AG10803 (cell line): Measurements from ENCODE around the gene GCKR.

Experiments
- DNase-seq: peaks from one replicate; pipeline ENCODE4 v3.0.0; 2010; ENCODE audit warnings: low read depth
- H3K4me3 ChIP-seq: 2 replicates; pipeline ENCODE4 v1.5.1; 2011; ENCODE audit warnings: mild to moderate bottlenecking, low read length, control low read depth
- CTCF ChIP-seq: conservative IDR thresholded peaks from 2 replicates; pipeline ENCODE4 v1.5.1; 2011; ENCODE audit warnings: mild to moderate bottlenecking, low read length, control low read depth, inconsistent platforms

The GCKR gene, protein sequence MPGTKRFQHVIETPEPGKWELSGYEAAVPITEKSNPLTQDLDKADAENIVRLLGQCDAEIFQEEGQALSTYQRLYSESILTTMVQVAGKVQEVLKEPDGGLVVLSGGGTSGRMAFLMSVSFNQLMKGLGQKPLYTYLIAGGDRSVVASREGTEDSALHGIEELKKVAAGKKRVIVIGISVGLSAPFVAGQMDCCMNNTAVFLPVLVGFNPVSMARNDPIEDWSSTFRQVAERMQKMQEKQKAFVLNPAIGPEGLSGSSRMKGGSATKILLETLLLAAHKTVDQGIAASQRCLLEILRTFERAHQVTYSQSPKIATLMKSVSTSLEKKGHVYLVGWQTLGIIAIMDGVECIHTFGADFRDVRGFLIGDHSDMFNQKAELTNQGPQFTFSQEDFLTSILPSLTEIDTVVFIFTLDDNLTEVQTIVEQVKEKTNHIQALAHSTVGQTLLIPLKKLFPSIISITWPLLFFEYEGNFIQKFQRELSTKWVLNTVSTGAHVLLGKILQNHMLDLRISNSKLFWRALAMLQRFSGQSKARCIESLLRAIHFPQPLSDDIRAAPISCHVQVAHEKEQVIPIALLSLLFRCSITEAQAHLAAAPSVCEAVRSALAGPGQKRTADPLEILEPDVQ

DNA sequence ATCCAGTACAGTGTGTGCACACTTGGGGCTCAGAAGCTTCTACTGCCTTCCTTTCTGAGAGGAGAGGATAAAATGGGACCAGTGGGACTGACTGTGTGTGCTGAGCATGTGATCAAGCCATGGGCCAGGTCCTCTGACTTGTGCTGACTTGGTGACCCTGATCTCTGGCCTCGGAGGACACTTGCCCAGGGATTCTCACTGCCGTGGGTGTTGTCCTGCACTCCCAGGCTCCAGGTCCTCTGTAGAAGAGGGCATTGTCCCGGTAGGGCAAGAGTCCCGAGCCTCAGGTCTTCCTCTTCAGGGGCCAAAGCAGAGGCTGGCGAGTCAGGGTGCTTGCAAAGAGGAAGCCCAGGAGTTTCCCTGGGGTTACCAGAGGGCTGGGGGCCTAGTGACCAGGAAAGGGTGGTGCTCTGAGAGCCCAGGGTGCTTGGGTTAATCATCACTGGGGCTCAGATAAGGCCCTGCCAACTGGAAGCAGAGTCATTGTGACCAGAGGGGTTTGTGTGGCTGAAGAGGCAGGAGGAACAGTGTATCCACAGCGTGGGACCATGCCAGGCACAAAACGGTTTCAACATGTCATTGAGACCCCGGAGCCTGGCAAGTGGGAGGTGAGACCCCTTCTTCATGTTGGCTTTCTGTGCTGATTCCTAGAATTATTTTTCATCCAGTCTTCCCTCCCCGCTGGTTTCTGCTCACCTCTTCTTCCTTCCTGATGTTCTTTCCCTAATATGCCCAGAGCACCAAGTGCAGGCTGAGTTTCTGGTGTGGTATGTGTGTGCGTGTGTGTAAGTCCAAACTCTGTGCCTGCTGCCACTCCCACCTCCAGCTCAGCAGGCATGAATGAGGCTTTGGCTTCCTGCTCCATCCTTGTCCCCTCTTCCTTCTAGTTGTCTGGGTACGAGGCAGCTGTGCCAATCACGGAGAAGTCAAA is at the start of gene GCKR:
TSS of gene GCKR (plus strand) at position 483 of the 931 bp plus-strand sequence. CDS start at position 549, 66 bp downstream.
- TF ChIP-seq CTCF, result no peak
- H3K4me3 ChIP-seq, result no peak within 1 kb of the TSS; the same call in 1 of the 2 replicates
- peak; percentile 64 for DNase-seq

- H3K4me3 ChIP-seq, result no peak overlapping the region
- no peak for DNase-seq
- TF ChIP-seq CTCF, result no peak
These were observed 48.3 kb upstream of the GCKR start for GRCh38 chr2:27448381-27448780.

DNA sequence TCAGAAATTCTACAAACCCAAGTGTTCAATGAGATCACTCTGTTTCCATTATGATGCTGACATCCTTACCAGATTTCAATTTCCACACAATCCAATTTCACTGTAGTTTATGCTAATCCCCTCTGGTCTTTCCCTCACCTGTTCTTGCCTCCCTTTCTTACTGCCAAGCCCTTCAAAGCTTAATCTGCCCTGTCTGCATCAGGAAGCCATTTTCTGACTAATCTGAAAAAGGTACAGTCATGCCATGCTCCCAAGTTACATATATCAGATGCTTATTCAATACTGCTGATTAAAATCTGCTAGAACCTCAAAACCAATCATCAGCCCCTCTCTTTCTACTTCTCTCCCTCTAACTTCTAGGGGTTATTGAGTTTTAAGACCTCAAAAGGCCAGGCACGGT is 45.5 kb upstream of the GCKR start:
- no peak for TF ChIP-seq CTCF
- DNase-seq, result no peak
- no peak overlapping the region for H3K4me3 ChIP-seq

DNA sequence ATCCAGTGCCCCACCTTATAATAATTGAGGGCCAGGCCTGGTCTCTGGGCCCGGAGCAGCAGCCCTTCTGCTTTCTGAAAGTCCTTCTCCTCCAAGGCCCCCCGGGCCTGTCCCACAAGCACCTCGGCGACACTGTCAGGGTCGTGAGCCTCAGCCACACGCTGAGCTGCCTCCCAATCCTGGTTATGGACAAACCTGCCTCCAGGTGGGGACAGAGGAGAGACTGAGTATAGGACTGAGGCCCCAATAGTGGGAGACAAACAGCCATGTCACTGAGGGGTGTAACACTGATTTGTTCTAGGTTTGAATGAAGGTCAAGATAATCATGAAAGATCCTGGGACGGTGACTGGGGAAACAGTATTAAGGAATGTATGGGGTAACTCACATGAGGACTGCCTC is 42.7 kb upstream of the GCKR start:
- H3K4me3 ChIP-seq, result no peak overlapping the region
- no peak for DNase-seq
- TF ChIP-seq CTCF, result no peak

DNA sequence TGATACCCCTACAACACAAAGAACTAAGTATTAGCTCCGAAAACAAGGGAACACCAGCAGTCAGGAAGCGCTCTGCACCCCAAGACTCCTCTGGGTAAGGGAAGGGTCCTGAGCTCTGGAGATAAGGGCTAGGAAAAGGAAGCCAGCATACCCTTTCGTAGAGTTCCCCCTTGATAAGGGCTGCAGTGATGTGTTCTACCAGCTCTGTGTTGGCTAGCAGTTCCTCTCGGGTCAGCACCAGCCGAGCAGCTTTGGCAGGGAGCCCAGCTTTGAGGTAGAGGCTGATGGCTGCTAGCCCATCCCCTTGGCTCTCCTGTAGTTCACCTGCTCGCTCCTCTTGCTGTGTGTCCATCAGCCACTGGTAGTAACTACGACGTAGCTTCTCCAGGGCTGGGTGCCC is 35.5 kb upstream of the GCKR start:
- no peak for DNase-seq
- no peak for TF ChIP-seq CTCF
- no peak overlapping the region for H3K4me3 ChIP-seq

DNA sequence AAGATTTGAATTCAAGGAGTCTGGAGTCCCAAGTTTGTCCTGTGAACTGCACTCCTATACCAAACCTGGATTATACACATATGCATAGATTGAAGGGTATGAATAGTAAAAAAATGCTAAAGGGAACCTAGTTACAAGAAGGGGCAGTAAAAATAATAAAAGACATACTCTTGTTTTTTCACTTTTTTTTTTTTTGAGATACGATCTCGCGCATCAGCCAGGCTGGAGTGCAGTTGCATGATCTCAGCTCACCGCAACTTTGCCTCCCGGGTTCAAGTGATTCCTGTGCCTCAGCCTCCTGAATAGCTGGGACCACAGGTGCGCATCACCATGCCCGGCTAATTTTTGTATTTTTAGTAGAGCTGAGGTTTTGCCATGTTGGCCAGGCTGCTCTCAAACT is 32.2 kb upstream of the GCKR start:
- no peak overlapping the region for H3K4me3 ChIP-seq
- TF ChIP-seq CTCF, result no peak
- DNase-seq, result no peak
